NCI-H524 treated with DMSO at 0.1 percent for 48 hours (cell line): ENCODE data around the gene DCDC2C.

Experiments
- DNase-seq: peaks from one replicate; lab custom pipeline; 2025; lab: John Stamatoyannopoulos, UW

Gene DCDC2C

DNA sequence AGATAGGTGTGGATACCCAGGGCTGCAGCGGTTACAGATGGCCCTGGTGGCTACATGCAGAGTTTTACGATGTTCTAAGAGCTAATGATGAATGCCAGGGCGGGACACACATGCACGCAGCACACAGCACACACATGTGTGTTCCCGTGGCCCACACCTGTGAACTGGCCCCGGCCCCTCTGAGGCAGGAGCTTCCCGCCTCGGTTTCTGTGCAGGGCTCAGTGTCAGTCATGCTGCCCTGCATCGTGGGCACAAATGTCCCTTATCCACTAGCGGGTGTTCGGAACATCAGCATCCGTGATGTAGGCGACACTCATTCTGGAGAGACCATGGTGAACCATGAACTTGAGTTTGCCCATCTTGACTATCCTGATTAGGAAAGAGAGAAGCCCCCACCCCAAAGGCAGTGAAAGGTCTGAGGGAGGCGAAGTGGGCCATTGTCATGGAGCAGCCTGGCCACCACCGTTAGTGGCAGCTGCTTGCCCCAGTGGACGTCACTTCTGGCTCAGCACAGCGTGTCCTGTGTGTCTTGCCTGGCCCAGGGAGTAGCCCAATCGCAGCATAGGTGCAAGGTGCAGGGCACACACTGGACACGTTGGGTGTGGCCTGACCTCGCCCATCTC lies 43.8 kb downstream of the DCDC2C start:
- DNase-seq = no peak

DNA sequence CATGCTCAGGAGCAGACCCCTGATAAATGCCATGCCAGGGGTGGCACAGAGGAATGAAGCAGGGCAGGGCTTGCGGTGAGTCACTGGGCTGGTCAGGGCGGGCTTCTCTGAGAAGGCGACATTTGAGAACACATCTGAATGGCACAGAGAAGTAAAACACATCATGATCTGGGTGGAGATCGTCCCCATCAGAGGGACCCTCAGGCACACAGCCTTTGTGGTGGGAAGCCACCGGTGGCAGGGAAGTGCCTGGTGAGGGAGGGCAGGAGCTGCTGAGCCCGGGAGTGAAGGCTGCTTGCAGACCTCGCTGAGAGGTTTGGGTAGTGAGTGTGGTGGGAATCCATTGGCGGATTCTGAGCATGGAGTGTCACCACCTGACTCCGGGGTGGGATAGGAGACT lies 44.5 kb downstream of the DCDC2C start:
- no peak for DNase-seq

DNA sequence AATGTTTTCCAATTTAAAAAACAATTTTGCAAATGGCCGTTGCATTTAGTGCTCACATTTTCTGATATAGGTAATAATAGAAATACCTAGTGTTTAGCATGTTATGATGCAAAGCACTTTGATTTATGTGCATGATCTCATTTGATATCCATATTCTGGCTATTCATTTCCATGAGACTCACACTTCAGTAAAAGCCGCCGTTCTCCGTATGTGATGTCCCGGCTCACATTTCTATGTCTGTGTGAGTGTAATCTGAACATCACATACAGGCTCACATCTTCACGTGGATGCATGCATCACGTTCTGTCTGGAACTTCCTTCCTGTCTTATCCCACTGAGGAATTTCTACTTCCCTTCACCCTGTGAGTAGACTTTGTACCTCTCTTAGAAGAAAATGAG lies 45.8 kb downstream of the DCDC2C start:
- DNase-seq = no peak

DNA sequence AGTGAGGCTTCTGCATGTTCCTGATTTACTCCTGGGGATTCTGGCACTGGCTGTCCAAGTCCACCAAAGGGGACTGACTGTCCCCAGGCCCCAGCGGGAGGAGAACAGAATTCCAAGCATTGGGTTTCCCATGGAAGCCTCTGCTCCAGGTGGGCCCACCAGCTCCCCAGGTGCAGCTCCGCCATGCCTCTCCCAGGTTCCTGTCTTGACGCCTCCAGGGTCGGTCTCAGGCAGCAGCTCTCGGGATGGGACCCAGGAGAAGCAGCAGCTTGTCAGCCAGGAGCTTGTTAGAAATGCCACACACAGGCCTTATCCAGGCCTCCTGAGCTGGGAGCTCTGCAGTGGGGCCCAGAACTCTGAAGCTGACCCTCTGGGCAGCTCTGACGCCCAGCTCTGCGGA lies 47.9 kb downstream of the DCDC2C start:
- DNase-seq = no peak

DNA sequence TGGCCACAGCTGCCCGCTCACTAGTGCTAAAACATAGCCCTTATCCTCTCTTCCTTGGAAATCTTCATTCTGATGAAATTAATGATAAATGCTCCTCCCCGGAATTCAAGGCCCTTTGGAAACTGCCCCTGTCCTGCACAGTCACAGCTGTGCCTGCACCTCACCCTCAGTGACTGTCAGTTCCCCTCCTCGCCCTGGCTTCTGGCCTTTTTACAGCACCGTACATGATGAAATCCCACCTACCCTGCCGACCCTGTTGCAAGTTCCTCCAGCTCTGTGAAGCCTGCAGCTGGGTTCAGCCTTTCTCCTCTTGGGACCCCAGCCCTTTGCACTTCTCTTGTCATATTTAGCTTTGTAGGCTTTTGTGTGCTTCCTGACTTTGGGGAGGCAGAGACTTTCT lies 48.4 kb downstream of the DCDC2C start:
- no peak for DNase-seq

DNA sequence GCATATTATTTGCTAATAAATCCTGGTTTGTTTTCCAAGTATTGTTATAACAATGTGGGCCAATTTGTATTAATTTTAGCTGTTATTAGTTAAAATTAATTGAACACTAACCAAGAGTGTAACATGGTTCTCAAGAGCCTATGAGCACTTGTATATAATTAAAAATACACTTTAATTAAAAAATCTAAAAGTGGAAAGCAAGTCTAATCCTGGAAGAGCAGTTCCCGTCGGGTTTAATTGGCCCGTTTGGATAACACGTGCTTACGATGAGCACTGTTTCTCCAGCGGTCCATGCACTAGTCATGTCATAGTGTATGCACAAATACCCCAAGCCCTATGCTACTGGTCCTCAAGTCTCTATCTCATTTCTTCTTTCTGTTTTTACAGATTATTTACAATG lies 49.0 kb downstream of the DCDC2C start:
- DNase-seq = no peak

DNA sequence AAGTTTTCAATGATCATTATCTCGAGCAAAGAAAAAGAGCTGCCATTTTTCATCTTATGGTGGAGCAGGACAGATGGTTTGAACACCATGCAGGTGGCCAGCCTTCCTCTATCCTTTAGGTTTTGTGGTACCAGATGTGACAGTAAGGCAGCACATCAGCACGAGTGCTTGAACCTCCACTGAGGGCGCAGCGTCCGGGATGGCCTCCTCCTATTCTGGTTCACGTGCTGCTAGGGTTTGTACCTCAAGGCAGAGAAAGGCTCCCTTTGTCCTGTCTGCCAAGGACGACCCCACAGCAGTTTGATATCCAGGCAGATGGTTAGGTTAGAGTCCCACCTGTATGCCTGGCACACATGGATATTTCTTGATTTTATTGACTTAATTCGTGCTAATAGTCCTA lies 50.2 kb downstream of the DCDC2C start:
- no peak for DNase-seq

DNA sequence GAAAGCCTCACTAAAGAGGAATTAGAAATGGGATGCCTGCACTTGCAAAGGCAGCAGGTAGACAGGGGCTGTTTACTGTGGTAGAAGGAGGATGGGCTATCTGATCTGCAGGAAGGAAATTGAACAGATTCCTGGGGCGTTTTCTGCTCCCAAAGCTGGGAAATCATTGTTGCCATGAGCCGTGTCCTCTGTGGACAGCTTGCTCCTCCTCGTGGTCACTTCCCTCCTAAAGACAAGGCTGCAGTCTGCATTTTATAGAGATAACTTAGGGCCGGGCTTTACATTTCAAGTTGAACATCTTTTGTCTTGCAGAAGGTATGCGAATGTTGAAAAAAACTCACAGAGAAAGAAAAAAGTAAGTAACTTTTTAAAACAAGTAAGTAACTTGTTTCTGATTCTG lies 50.9 kb downstream of the DCDC2C start:
- DNase-seq = no peak

DNA sequence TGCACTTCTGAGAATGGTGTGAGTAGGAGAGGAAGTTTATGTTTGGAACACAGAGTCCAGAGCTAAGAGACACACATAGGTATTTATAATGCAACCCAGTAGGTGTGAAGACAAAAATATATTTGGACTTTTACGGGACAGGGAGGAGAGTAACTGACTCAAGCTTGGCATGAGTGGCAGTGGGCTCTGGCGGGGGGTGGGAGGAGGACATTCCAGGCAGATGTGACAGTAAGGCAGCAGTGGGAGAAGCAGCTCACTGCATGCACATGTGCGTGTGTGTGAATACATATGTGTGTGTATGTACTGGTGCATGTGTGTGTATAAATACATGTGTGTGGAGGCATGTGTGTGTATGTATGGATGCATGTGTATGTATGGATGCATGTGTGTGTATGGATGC lies 51.4 kb downstream of the DCDC2C start:
- DNase-seq = no peak

DNA sequence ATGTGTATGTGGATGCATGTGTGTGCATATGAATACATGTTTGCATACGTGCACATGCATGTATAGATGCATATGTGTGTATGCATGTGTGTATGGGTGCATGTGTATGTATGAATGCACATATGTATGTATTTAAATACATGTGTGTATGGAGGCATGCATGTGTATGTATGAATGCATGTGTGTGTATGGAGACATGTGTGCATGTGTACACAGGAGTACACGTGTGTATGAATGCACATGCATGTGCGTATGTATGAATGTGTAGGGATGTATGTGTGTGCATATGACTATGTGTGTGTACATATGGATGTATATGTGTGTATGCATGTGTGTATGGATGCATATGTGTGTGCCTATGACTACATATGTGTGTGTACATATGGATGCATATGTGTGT lies 51.9 kb downstream of the DCDC2C start:
- DNase-seq = no peak

DNA sequence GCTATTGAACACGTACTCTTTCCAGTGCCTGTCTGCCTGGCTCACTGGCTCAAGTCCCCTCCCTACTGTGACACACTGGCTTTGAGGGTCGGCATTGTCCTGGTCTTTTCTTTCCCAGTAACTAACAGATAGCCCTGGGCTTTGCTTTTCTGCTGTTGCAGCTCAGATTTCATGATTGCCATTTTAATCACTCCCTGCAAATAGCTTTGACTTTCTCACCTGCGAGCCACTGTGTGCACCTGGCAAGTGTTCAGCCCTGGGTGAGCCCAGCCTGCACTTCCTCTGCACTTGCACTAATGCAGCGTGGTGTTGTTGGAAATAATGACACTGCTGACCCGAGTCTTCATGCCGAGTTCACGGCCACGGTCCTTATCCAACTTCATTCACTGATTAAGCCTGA lies 52.9 kb downstream of the DCDC2C start:
- no peak for DNase-seq

DNA sequence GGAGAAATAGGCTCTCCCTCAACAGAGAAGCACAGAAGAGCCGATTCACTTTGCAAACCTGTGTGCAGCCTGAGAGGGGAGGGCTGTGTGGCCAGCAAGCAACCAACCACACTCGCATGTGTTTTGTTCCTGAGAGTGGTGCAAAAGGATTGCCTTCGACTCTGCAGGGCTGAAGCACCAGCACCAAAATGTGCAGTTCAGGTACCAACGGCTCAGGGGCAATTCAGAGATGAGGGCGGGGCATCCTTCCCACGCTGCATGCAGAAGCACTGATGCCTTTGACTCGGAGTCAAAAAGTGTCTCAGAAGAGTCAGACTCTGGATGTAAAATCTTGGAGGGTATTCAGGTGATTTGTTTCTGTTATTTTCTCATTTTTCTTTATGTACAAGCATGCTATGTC lies 55.5 kb downstream of the DCDC2C start:
- no peak for DNase-seq

DNA sequence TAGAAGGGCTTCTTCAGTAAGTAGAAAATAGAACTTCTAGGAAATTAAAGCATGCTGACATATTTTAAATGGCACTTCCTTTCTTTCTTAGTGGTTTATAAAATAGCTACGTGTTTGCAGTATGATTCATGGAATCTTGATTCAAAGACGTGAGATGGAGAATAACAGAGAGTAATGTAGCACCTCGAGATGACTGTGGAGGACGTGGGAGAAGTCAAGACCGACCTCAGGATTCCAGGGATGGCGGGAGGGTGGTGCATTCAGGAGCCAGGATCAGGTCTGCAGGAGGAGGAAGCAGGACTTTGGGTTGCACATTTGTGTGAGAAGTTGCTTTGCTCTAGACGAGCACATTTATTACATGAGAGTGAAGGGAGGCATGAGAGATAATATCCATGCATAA lies 56.0 kb downstream of the DCDC2C start:
- DNase-seq = no peak

DNA sequence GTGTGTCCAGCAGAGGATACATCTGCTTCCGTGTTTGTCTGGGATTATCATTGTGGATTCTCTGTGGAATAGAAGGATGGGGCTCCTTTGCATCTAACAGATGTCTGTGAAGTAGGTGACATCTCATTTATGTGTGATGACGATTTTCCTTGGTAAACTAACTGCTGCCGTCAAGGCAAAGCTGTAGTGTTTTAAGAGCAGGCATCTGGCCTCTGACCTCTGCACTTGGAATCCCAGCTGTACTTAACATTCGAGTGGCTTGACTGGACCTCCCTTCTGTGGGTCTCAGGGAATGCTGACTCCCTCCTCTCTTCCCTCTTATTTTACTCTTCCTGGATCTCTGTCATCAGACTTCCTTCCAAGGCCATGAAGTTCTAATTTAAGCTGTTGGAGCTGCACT lies 56.4 kb downstream of the DCDC2C start:
- DNase-seq = no peak

DNA sequence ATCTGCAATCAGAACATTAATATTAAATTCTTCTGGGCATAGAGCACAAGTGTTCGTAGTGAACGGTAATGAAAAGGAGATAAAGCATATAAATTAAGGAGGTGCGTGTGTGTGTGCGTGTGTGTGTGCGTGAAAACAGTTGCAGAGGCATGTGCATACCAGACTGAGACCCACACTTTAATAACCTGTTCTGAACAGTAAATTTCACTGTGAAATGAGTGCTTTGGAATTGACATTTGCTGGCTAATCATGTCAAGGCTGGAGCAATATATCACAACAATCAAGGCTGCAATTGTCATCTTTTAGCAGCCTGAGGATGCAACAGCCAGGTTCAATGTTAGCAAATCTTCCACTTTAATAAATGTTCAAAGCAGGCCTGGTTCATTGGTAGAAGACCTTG lies 57.9 kb downstream of the DCDC2C start:
- DNase-seq = no peak

DNA sequence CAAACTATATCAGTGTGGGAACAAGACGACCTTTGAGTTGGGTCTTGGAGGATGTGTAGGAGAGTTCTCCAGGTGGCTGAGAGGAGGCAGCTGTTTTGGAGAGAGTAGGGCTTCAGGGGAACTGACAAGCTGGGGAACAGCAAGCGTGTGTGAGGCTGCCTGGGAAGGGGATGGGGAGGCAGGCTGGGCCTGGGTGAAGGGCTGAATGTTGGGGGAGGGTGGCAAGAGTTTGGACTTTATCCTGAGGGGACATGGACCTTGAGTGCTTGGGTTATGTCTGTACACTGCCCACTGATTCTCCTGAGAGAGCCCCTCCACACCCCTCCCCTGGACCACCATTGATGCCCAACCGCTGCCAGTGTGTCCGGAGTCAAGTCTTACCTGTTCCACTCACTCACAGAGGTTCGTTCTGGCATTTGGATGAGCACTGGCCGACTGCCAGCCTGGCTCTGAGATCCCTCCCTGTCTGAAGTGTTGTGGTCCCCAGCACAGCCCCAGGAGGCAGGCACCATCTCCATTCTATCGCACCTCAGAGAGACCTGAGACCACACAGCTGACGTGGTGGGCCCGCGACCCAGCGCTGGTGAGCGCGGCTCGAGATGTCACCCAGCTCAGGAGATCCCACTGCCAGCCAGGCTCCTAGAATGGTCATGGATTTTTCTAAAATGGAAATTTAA lies 59.5 kb downstream of the DCDC2C start:
- DNase-seq = no peak

DNA sequence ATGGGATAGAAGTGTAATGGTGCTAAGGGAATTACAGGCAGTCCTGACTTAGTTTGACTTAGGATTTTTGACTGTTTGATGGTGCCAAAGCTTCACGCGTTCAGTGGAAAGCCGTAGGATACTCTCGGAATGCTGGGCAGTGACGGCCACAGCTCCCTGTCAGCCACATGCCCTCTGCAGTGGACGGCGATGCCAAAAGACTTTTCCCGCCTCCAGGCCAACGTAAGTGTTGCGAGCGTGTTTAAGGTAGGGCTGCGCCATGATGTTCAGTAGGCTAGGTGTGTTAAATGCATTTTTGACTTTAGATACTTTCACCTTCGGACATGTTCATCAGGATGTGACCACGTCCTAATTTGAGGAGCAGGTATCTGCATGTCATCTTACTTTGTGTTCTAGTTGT lies 63.4 kb downstream of the DCDC2C start:
- no peak for DNase-seq

DNA sequence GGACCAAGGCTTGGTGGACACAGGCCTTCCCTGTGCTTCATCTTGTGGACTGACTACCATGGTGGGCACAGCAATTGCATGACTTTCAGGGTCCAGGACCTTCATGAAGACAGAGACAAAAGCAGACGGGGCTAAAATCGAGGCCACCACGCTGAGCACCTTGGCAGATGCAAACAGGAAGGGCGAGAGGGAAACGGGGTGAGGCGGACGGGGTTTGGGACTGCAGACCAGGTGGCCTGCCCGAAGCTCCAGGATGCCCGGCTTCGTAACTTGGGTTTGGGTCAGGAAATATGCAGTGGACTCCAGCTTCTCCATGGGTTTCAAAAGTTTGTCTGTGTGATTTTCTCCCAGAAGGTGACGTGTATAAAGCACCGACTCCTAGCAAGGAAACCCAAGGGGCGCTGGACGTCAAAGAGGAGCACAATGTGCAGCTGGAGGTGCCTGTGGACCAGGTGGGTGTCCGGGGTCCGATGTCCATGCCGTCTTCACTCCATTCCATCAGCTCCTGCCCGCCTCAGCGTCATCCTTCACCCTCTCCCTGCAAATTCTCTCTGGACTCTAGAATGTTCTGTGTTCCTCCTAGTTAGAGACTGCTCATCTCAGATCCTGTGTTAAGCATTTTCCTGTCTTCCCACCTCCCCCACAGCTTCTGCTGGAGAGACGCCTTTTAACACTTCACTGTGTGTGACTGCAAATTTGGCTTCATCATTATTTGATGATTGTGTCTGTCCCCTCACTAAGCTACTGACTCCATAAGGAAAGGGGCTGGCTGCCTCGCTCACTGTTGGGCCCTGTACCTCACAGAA lies 65.8 kb downstream of the DCDC2C start:
- no peak for DNase-seq

DNA sequence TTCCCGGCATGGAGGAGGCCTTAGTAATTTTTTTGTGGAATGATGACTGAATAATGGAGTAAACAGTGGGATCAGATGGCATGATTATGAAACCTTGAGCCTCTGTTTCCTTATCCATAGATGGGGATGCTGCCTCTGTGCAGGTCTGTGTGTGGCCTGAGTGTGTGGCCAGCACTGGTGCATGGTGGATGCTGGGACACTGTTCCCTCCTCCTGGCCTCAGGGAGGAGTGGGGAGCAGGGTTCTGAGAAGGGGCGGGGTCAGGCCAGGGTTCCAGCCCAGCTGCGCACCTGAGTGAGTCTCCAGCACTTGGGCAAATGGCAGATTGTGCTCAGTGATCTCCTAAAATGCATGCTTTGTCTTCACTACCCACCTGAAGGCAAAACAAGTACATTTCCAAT lies 66.4 kb downstream of the DCDC2C start:
- DNase-seq = no peak

DNA sequence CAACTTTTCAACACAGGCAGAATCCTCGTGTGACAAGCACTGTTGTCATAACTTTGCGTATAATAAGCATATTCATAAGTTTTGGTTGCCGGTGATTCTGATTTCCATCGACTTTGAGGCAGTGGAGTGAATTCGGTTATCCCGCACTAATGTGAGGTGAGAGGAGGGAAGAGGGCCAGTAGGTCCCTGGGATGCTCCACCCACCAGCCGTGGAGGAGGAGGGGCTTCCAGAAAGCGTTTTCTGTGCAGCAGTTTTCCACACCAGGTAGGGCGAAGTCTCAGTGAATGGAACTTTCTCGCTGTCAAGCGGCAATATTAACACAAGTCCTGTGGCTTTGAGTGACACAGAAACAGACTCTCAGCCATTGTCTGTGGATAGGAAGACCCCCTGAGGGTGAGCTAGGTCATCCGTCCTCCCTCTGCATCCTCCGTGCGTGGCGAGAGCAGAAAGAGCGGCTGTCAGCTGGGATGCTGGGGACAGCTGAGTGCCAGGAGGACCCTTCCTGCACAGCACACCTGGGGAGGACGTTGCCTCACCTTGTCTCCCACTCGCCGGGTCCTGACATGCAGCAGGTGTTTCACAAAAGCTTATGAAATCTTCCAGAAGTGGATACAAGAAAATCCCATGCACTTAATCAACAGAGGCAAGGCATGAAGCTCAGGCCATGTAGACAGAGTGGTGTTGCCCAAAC lies 67.5 kb downstream of the DCDC2C start:
- DNase-seq = no peak

DNA sequence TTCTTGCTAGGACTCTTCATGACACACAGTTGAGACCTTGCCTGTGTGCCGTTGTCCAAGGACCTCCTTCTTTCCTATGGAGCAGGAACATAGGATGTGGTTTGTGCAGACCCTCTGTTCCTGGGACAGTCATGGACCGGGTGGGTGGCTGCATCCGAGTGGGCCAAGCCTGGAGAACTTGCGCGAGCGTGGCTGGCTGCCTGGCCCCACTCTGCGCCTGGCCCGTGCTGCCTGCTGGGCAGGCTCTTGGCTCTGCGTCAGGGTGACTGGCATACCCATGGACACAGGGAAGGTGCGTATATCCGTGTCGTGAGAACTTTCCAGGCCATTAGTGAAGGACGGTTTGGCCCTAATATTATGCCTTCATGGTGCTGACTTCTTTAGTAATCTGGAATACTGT lies 68.2 kb downstream of the DCDC2C start:
- DNase-seq = no peak

DNA sequence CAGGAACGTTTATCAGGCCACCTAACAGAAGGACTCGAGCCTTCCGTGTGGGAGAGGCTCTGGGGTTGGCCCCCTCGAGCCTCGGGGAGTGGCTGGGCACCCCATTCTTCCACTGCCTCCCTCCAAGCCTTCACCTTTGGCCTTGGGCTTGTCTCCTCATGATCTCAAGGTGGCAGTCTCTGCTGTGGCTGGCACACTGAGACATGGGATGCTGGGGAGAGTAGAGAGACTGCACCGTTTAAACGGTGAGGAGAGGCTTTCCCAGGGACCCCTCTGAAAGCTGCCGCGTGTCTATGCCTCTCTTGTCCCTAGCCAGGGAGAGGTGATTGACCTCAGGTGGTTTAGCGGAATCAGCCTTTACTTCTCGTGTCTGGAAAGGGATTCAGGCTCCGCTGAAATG lies 71.0 kb downstream of the DCDC2C start:
- no peak for DNase-seq

DNA sequence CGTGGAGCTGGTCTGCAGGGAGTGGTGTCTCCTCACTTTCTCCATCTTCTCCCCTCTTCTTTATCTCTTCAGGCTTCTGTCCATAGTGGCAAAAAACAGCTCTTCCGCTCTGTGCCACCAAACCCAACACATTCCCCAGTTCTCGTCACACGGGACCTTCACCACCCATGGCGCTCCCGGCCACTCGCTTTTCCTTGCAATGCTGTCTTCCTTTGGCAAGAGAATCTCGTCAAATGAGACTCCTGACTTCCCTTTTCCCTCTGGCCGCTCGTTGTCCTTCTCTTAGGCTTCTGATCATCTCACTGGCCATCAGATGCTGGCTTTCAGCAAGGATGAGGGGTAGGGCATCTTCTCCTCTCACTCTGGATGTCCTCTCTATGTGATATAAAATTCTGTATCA lies 72.9 kb downstream of the DCDC2C start:
- no peak for DNase-seq
